Ureter (tissue), 1 donor: ENCODE measurements around the gene MYL7. TPM values are rescaled to one million over a fixed set of nuclear protein-coding genes. Genes with fewer than 3 reads are reported as not detected.
"Not testable (repeated sequence)": the region's sequence is repeated elsewhere in the genome, so short reads cannot be mapped to it uniquely, and the experiment has no call there.

ENCODE experiments used
- DNase-seq: peaks from one replicate; pipeline ENCODE4 v3.0.0-alpha.2; 2020; ENCODE audit warnings: low spot score
- total RNA-seq: library from RNA; stranded (reverse); gene quantifications from one replicate; pipeline ENCODE4 v1.2.4, GENCODE V29; 2023
- donor health status: DM: yes; HTN: yes; CAD: no.

The MYL7 gene
- total RNA-seq: not detected

- DNase-seq: no peak
Observed at GRCh38 chr7:44141221-44141850, at the start of gene MYL7. Gene MYL7, minus strand, starts transcription at chr7:44141332. Its CDS starts 27 bp downstream, at chr7:44141305.

GRCh38 chr7:44189993-44190872 lies 49.1 kb upstream of the MYL7 start:
- no peak for DNase-seq

GRCh38 chr7:44189286-44189992 lies 48.3 kb upstream of the MYL7 start, which contains the start of gene GCK:
Gene GCK, minus strand, starts transcription at chr7:44189439. Its CDS starts 486 bp downstream, at chr7:44188953.
- no peak for DNase-seq

- no peak for DNase-seq
Observed at GRCh38 chr7:44188480-44189225, 47.5 kb upstream of the MYL7 start.

- no peak for DNase-seq
Observed at GRCh38 chr7:44187636-44188416, 46.7 kb upstream of the MYL7 start.

- DNase-seq: no peak
Observed at GRCh38 chr7:44186736-44187135, 45.6 kb upstream of the MYL7 start.

- DNase-seq: no peak
Observed at GRCh38 chr7:44185729-44186128, 44.6 kb upstream of the MYL7 start.

GRCh38 chr7:44184873-44185446 lies 43.8 kb upstream of the MYL7 start:
- no peak for DNase-seq

GRCh38 chr7:44184206-44184872 lies 43.2 kb upstream of the MYL7 start:
- no peak for DNase-seq

GRCh38 chr7:44183386-44183785 lies 42.3 kb upstream of the MYL7 start:
- DNase-seq: no peak

GRCh38 chr7:44182827-44183226 lies 41.7 kb upstream of the MYL7 start:
- no peak for DNase-seq

- no peak for DNase-seq
Observed at GRCh38 chr7:44180631-44181030, 39.5 kb upstream of the MYL7 start.

- DNase-seq: no peak
Observed at GRCh38 chr7:44177570-44178131, 36.5 kb upstream of the MYL7 start.

GRCh38 chr7:44176486-44176885 lies 35.4 kb upstream of the MYL7 start:
- DNase-seq: no peak

- no peak for DNase-seq
Observed at GRCh38 chr7:44175730-44176129, 34.6 kb upstream of the MYL7 start.

- DNase-seq: not testable (repeated sequence)
Observed at GRCh38 chr7:44174694-44174948, 33.5 kb upstream of the MYL7 start.

GRCh38 chr7:44173911-44174693 lies 33.0 kb upstream of the MYL7 start:
- no peak for DNase-seq

GRCh38 chr7:44172803-44173424 lies 31.8 kb upstream of the MYL7 start:
- DNase-seq: no peak

- no peak for DNase-seq
Observed at GRCh38 chr7:44172352-44172751, 31.2 kb upstream of the MYL7 start.
